CD14-positive monocyte (primary cell): ENCODE measurements around the gene EP400. TPM values are rescaled to one million over a fixed set of nuclear protein-coding genes. Genes with fewer than 3 reads are reported as not detected.
A peak's percentile ranks its signal among the peaks of the same experiment; 100 is the strongest.

Experiments used
- DNase-seq, 3 donors: peaks; one replicate each; pipeline ENCODE4 v3.0.0-alpha.2; 2011 to 2022
- H2AFZ ChIP-seq: 2 replicates; pipeline ENCODE4 v1.6.0; 2012; ENCODE audit warnings: mild to moderate bottlenecking, low read depth, low read length, inconsistent platforms; ENCODE audit not compliant: insufficient read depth, poor library complexity, severe bottlenecking
- H3K27ac ChIP-seq, 2 donors: 1 replicate in 1 of 2; 2 replicates in 1 of 2; pipeline ENCODE4 v1.5.1; 2012 to 2013; ENCODE audit warnings: low read length in 2 of 2, control low read depth in 1 of 2, inconsistent platforms in 1 of 2, low read depth in 1 of 2, mild to moderate bottlenecking in 1 of 2
- H3K27me3 ChIP-seq, 2 donors: one replicate each; pipeline versions ENCODE4 v1.6.0 to v1.6.1; 2011 to 2013; ENCODE audit warnings: low read length in 2 of 2; ENCODE audit not compliant: control insufficient read depth in 2 of 2, insufficient read depth in 2 of 2
- H3K36me3 ChIP-seq, 2 donors: replicated peaks in 1 of 2; 1 replicate in 1 of 2; 2 replicates in 1 of 2; pipeline versions ENCODE4 v1.5.1 to v1.6.1; 2012 to 2013; ENCODE audit warnings: low read length in 2 of 2, control low read depth in 1 of 2, inconsistent platforms in 1 of 2, mild to moderate bottlenecking in 1 of 2; ENCODE audit not compliant: insufficient read depth in 2 of 2, control insufficient read depth in 1 of 2
- H3K4me1 ChIP-seq, 2 donors: 1 replicate in 1 of 2; 2 replicates in 1 of 2; pipeline versions ENCODE4 v1.5.1 to v1.6.1; 2012 to 2013; ENCODE audit warnings: low read length in 2 of 2, control low read depth in 1 of 2, inconsistent platforms in 1 of 2, mild to moderate bottlenecking in 1 of 2, moderate library complexity in 1 of 2; ENCODE audit not compliant: insufficient read depth in 2 of 2, control insufficient read depth in 1 of 2
- H3K4me2 ChIP-seq: replicated peaks from 2 replicates; pipeline ENCODE3; 2012; ENCODE audit warnings: low read length, moderate library complexity, mild to moderate bottlenecking; ENCODE audit not compliant: poor library complexity, severe bottlenecking; ENCODE audit errors: extremely low read depth
- H3K4me3 ChIP-seq, 3 experiments: fragments of 200-600 bp in 1 of 3; sonication (generic) in 1 of 3; replicated peaks in 1 of 3; 1 replicate in 2 of 3; 2 replicates in 1 of 3; pipeline ENCODE4 v1.5.1; 2011 to 2013; ENCODE audit warnings: low read length in 3 of 3, mild to moderate bottlenecking in 3 of 3, control low read depth in 2 of 3, low read depth in 2 of 3, inconsistent platforms in 1 of 3, moderate library complexity in 1 of 3
- H3K79me2 ChIP-seq: 2 replicates; pipeline ENCODE4 v1.6.0; 2012; ENCODE audit warnings: mild to moderate bottlenecking, control low read depth, inconsistent platforms, low read length, moderate library complexity; ENCODE audit not compliant: insufficient read depth
- H3K9ac ChIP-seq: 2 replicates; pipeline ENCODE4 v1.6.0; 2017; ENCODE audit warnings: low read length, mild to moderate bottlenecking; ENCODE audit not compliant: insufficient read depth, poor library complexity, severe bottlenecking
- H3K9me3 ChIP-seq, 2 donors: replicated peaks in 1 of 2; 1 replicate in 1 of 2; 2 replicates in 1 of 2; pipeline versions ENCODE4 v1.5.1 to v1.6.1; 2012 to 2013; ENCODE audit warnings: low read length in 2 of 2, control low read depth in 1 of 2; ENCODE audit not compliant: control insufficient read depth in 1 of 2, insufficient read depth in 1 of 2
- H4K20me1 ChIP-seq: 2 replicates; pipeline ENCODE4 v1.6.0; 2012; ENCODE audit warnings: mild to moderate bottlenecking, low read length, control low read depth, moderate library complexity; ENCODE audit not compliant: insufficient read depth
- H3K27ac Mint-ChIP-seq, 7 donors: one replicate each; pipeline ENCODE4 v1.8.0; 2020; ENCODE audit warnings: mild to moderate bottlenecking in 7 of 7, mixed read lengths in 7 of 7, moderate library complexity in 6 of 7, inconsistent platforms in 2 of 7
- H3K27me3 Mint-ChIP-seq, 3 donors: one replicate each; pipeline ENCODE4 v1.8.0; 2021 to 2022; ENCODE audit warnings: low read depth in 3 of 3, mild to moderate bottlenecking in 3 of 3, mixed read lengths in 3 of 3, moderate library complexity in 3 of 3, inconsistent platforms in 1 of 3
- H3K36me3 Mint-ChIP-seq, 2 donors: one replicate each; pipeline ENCODE4 v1.8.0; 2020; ENCODE audit warnings: mixed read lengths in 2 of 2, inconsistent platforms in 1 of 2, mild to moderate bottlenecking in 1 of 2
- H3K4me1 Mint-ChIP-seq: one replicate; pipeline ENCODE4 v1.8.0; 2020; ENCODE audit warnings: mild to moderate bottlenecking, mixed read lengths
- H3K4me3 Mint-ChIP-seq, 2 donors: one replicate each; pipeline ENCODE4 v1.8.0; 2020; ENCODE audit warnings: mild to moderate bottlenecking in 2 of 2, mixed read lengths in 2 of 2, moderate library complexity in 1 of 2
- H3K9me3 Mint-ChIP-seq, 7 donors: one replicate each; pipeline ENCODE4 v1.8.0; 2020 to 2022; ENCODE audit warnings: mixed read lengths in 7 of 7, mild to moderate bottlenecking in 6 of 7, moderate library complexity in 6 of 7, inconsistent platforms in 2 of 7
- WGBS: methylation state at CpG from one replicate; pipeline ENCODE4 v1.1.5; 2013; ENCODE audit warnings: missing lambda C conversion rate; ENCODE audit not compliant: insufficient coverage; 5-methylcytosine and 5-hydroxymethylcytosine counted together
- intact Hi-C, 2 donors: fragments of 100-400 bp; cut with micrococcal nuclease; formaldehyde crosslinking; loops; one replicate each; pipeline versions ENCODE4 v1.15.0 to v1.15.1; 2023
- polyA plus RNA-seq, 3 donors: library from polyadenylated mRNA; depleted of rRNA in 1 of 3; unstranded in 2 of 3; stranded (reverse) in 1 of 3; fragments of 300-500 nt in 2 of 3; fragments of >200 nt in 1 of 3; fragmentation: Illumina TruSeq in 2 of 3; gene quantifications; 1 replicate in 2 of 3; 2 replicates in 1 of 3; pipeline ENCODE4 v1.2.3, GENCODE V29; 2012 to 2021
- TF ChIP-seq, protein P1 (sequence below): fragments of 200-600 bp; IDR thresholded peaks from one replicate; pipeline ENCODE4 v1.8.0; 2022; ENCODE audit warnings: antibody characterized with exemption, mild to moderate bottlenecking

Gene EP400
- polyA plus RNA-seq, 3 donors: 0.65 to 12.1 (median 0.81) TPM

- no peaks in the 10 kb centered on the region for H3K9me3 ChIP-seq
- no peak overlapping the region for H3K27ac ChIP-seq
- no peak overlapping the region for H3K9ac ChIP-seq
- H3K27me3 ChIP-seq: no peaks in the 10 kb centered on the region
- DNase-seq: no peak
- no peak overlapping the region for H3K4me3 ChIP-seq
- TF ChIP-seq, protein P1, sequence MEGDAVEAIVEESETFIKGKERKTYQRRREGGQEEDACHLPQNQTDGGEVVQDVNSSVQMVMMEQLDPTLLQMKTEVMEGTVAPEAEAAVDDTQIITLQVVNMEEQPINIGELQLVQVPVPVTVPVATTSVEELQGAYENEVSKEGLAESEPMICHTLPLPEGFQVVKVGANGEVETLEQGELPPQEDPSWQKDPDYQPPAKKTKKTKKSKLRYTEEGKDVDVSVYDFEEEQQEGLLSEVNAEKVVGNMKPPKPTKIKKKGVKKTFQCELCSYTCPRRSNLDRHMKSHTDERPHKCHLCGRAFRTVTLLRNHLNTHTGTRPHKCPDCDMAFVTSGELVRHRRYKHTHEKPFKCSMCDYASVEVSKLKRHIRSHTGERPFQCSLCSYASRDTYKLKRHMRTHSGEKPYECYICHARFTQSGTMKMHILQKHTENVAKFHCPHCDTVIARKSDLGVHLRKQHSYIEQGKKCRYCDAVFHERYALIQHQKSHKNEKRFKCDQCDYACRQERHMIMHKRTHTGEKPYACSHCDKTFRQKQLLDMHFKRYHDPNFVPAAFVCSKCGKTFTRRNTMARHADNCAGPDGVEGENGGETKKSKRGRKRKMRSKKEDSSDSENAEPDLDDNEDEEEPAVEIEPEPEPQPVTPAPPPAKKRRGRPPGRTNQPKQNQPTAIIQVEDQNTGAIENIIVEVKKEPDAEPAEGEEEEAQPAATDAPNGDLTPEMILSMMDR: no peak
- H3K4me1 ChIP-seq: no peaks in the 10 kb centered on the region
- no peak overlapping the region for H2AFZ ChIP-seq
- 98% methylated on average over 6 of the region's 7 CpGs for WGBS
- H3K79me2 ChIP-seq: no peaks in the 10 kb centered on the region
- H4K20me1 ChIP-seq: no peaks in the 10 kb centered on the region
- H3K36me3 Mint-ChIP-seq: peaks cover 52 to 80% of the 10 kb centered on the region in 2 donors
- no peaks in the 10 kb centered on the region for H3K4me1 Mint-ChIP-seq
- H3K4me3 Mint-ChIP-seq: no peak overlapping the region
- H3K9me3 Mint-ChIP-seq: peaks cover 0 to 2% (median 0%) of the 10 kb centered on the region in 7 donors
- intact Hi-C loops: no loop called here
- H3K4me2 ChIP-seq: no peak overlapping the region
- H3K27me3 Mint-ChIP-seq: peaks cover 0 to 2% (median 0%) of the 10 kb centered on the region in 3 donors
- peaks cover 37 to 67% of the 10 kb centered on the region in 2 donors for H3K36me3 ChIP-seq
- H3K27ac Mint-ChIP-seq: peak overlapping the region in 2 of 7 donors; percentile 6 to 50
Measured at GRCh38 chr12:131941987-131942341, 7.8 kb upstream of the EP400 start.

- peak overlapping the region in 1 of 7 donors; percentile 40 for H3K27ac Mint-ChIP-seq
- H3K4me3 Mint-ChIP-seq: no peak overlapping the region
- H3K36me3 Mint-ChIP-seq: peaks cover 49 to 76% of the 10 kb centered on the region in 2 donors
- H3K79me2 ChIP-seq: no peaks in the 10 kb centered on the region
- 97% methylated on average over 9 of the region's 12 CpGs for WGBS
- peaks cover 37 to 65% of the 10 kb centered on the region in 2 donors for H3K36me3 ChIP-seq
- peaks cover 0 to 2% (median under 1%) of the 10 kb centered on the region in 3 donors for H3K27me3 Mint-ChIP-seq
- H4K20me1 ChIP-seq: no peaks in the 10 kb centered on the region
- peaks cover 4% of the 10 kb centered on the region for H3K4me1 Mint-ChIP-seq
- TF ChIP-seq, protein P1: no peak
- H3K9me3 ChIP-seq: no peaks in the 10 kb centered on the region
- no peak overlapping the region for H3K9ac ChIP-seq
- peaks cover 0 to 2% (median 0%) of the 10 kb centered on the region in 7 donors for H3K9me3 Mint-ChIP-seq
- no peak overlapping the region for H3K4me2 ChIP-seq
- H3K27ac ChIP-seq: no peak overlapping the region
- intact Hi-C loops: no loop called here
- H3K4me1 ChIP-seq: no peaks in the 10 kb centered on the region
- H3K27me3 ChIP-seq: no peaks in the 10 kb centered on the region
- no peak for DNase-seq
- no peak overlapping the region for H3K4me3 ChIP-seq
- H2AFZ ChIP-seq: no peak overlapping the region
Measured at GRCh38 chr12:131942671-131943070, 7.1 kb upstream of the EP400 start.
